H1 (cell line): Measurements from ENCODE around the gene ANK2. TPM values are rescaled to one million over a fixed set of nuclear protein-coding genes. Genes with fewer than 3 reads are reported as not detected.

Experiments used
- CTCF ChIA-PET: fragments of 300-600 bp; sonication (Branson Sonifier 250); formaldehyde crosslinking; loops from one replicate; lab custom pipeline; 2021; ENCODE audit not compliant: partially characterized antibody; lab: Charles Lee
- POLR2A ChIA-PET: fragments of 300-600 bp; sonication (Branson Sonifier 250); formaldehyde crosslinking; loops from one replicate; lab custom pipeline; 2021; ENCODE audit warnings: inconsistent platforms; ENCODE audit not compliant: partially characterized antibody; lab: Charles Lee
- DNase-seq, 2 experiments: peaks; one replicate each; pipeline versions ENCODE4 v3.0.0 to v3.0.0-alpha.2; 2010 to 2022; ENCODE audit warnings: low spot score in 2 of 2, low read depth in 1 of 2, mixed read lengths in 1 of 2
- FAIRE-seq: peaks from 2 replicates; lab custom pipeline; 2011; peaks lifted over from hg19 to GRCh38; lab: Jason Lieb, UNC
- H2AFZ ChIP-seq: 2 replicates; pipeline ENCODE4 v1.8.1; 2012; ENCODE audit warnings: low read length, inconsistent platforms
- H2AK5ac ChIP-seq: 2 replicates; pipeline ENCODE4 v1.6.1; 2013; ENCODE audit warnings: low read depth, low read length
- H2BK120ac ChIP-seq: replicated peaks from 2 replicates; pipeline ENCODE3; 2013; ENCODE audit warnings: low read depth, low read length, inconsistent platforms
- H2BK12ac ChIP-seq: 2 replicates; pipeline ENCODE4 v1.6.1; 2013; ENCODE audit warnings: low read depth, low read length
- H2BK15ac ChIP-seq: 2 replicates; pipeline ENCODE4 v1.6.1; 2013; ENCODE audit warnings: low read length
- H2BK20ac ChIP-seq: 2 replicates; pipeline ENCODE4 v1.6.1; 2013; ENCODE audit warnings: low read length
- H2BK5ac ChIP-seq: 2 replicates; pipeline ENCODE4 v1.6.1; 2013; ENCODE audit warnings: low read depth, low read length
- H3K14ac ChIP-seq: 2 replicates; pipeline ENCODE4 v1.6.1; 2013; ENCODE audit warnings: inconsistent platforms; ENCODE audit not compliant: insufficient read length
- H3K18ac ChIP-seq: 2 replicates; pipeline ENCODE4 v1.6.1; 2013; ENCODE audit warnings: low read length; ENCODE audit errors: extremely low read depth
- H3K23ac ChIP-seq: 2 replicates; pipeline ENCODE4 v1.6.1; 2013; ENCODE audit warnings: inconsistent platforms; ENCODE audit not compliant: insufficient read length
- H3K23me2 ChIP-seq: 2 replicates; pipeline ENCODE4 v1.6.1; 2013; ENCODE audit warnings: low read depth, low read length
- H3K27ac ChIP-seq: 2 replicates; pipeline ENCODE4 v1.6.1; 2011; ENCODE audit warnings: low read depth, low read length, inconsistent platforms
- H3K27me3 ChIP-seq, 4 experiments: replicated peaks in 1 of 4; 1 replicate in 1 of 4; 2 replicates in 3 of 4; pipeline versions ENCODE4 v1.6.1 to v1.8.1; 2011 to 2013; ENCODE audit warnings: low read length in 3 of 4, mild to moderate bottlenecking in 3 of 4, inconsistent platforms in 2 of 4, mixed read lengths in 2 of 4, moderate library complexity in 1 of 4; ENCODE audit not compliant: control insufficient read depth in 3 of 4, insufficient read depth in 3 of 4; ENCODE audit errors: extremely low read depth in 1 of 4
- H3K36me3 ChIP-seq, 4 experiments: 2 replicates each; pipeline versions ENCODE4 v1.6.1 to v1.8.1; 2011 to 2013; ENCODE audit warnings: mild to moderate bottlenecking in 4 of 4, low read length in 3 of 4, moderate library complexity in 2 of 4, control low read depth in 1 of 4, inconsistent platforms in 1 of 4; ENCODE audit not compliant: insufficient read depth in 4 of 4, control insufficient read depth in 2 of 4
- H3K4ac ChIP-seq: replicated peaks from 2 replicates; pipeline ENCODE3; 2013; ENCODE audit warnings: low read length, low read depth, mixed read lengths, inconsistent platforms; ENCODE audit not compliant: insufficient read length
- H3K4me1 ChIP-seq, 4 experiments: replicated peaks in 1 of 4; 1 replicate in 1 of 4; 2 replicates in 3 of 4; pipeline versions ENCODE4 v1.6.1 to v1.8.1; 2011 to 2013; ENCODE audit warnings: low read length in 3 of 4, inconsistent platforms in 2 of 4, mixed read lengths in 1 of 4; ENCODE audit not compliant: insufficient read depth in 4 of 4, control insufficient read depth in 3 of 4
- H3K4me2 ChIP-seq, 2 experiments: 2 replicates each; pipeline versions ENCODE4 v1.6.1 to v1.8.1; 2011 to 2013; ENCODE audit warnings: low read depth in 2 of 2, low read length in 2 of 2, control low read depth in 1 of 2, inconsistent platforms in 1 of 2, mild to moderate bottlenecking in 1 of 2; ENCODE audit not compliant: insufficient read depth in 1 of 2
- H3K4me3 ChIP-seq, 4 experiments: fragments of 200-600, 300-600 bp in 1 of 4; sonication (generic), shearing (Covaris generic), sonication (Bioruptor Twin) in 1 of 4; 2 replicates each; pipeline versions ENCODE4 v1.5.1 to v1.8.1; 2011 to 2016; ENCODE audit warnings: low read length in 4 of 4, low read depth in 3 of 4, control low read depth in 2 of 4, inconsistent platforms in 2 of 4, mild to moderate bottlenecking in 2 of 4, mixed read lengths in 1 of 4, moderate library complexity in 1 of 4; ENCODE audit not compliant: insufficient read depth in 2 of 4; ENCODE audit errors: extremely low read depth in 1 of 4
- H3K56ac ChIP-seq: replicated peaks from 2 replicates; pipeline ENCODE3; 2013; ENCODE audit warnings: low read depth, mild to moderate bottlenecking, mixed read lengths, low read length, inconsistent platforms; ENCODE audit not compliant: insufficient read length
- H3K79me1 ChIP-seq: 2 replicates; pipeline ENCODE4 v1.6.1; 2013; ENCODE audit warnings: low read depth, low read length, control low read depth
- H3K79me2 ChIP-seq, 2 experiments: 2 replicates each; pipeline versions ENCODE4 v1.6.1 to v1.8.1; 2012 to 2013; ENCODE audit warnings: low read length in 2 of 2, mild to moderate bottlenecking in 2 of 2, inconsistent platforms in 1 of 2; ENCODE audit not compliant: insufficient read depth in 2 of 2, control insufficient read depth in 1 of 2
- H3K9ac ChIP-seq, 4 experiments: replicated peaks in 1 of 4; 1 replicate in 1 of 4; 2 replicates in 3 of 4; pipeline versions ENCODE4 v1.6.1 to v1.8.1; 2011 to 2013; ENCODE audit warnings: low read depth in 3 of 4, low read length in 3 of 4, control low read depth in 2 of 4, mild to moderate bottlenecking in 2 of 4, moderate library complexity in 2 of 4, inconsistent platforms in 1 of 4; ENCODE audit errors: extremely low read depth in 1 of 4
- H3K9me3 ChIP-seq, 2 experiments: 2 replicates each; pipeline versions ENCODE4 v1.6.1 to v1.8.1; 2012 to 2013; ENCODE audit warnings: mild to moderate bottlenecking in 2 of 2, moderate library complexity in 2 of 2, control low read depth in 1 of 2, inconsistent platforms in 1 of 2, low read depth in 1 of 2, low read length in 1 of 2, mixed read lengths in 1 of 2; ENCODE audit not compliant: insufficient read depth in 2 of 2
- H4K20me1 ChIP-seq, 2 experiments: replicated peaks in 1 of 2; 2 replicates each; pipeline versions ENCODE3 to v1.8.1; 2011 to 2013; ENCODE audit warnings: inconsistent platforms in 2 of 2, low read length in 2 of 2, mild to moderate bottlenecking in 1 of 2; ENCODE audit not compliant: insufficient read depth in 2 of 2, control insufficient read depth in 1 of 2
- H4K5ac ChIP-seq: 2 replicates; pipeline ENCODE4 v1.6.1; 2013; ENCODE audit warnings: low read length, low read depth, mixed read lengths, inconsistent platforms; ENCODE audit not compliant: insufficient read length
- H4K8ac ChIP-seq: 2 replicates; pipeline ENCODE4 v1.8.0; 2013; ENCODE audit warnings: mild to moderate bottlenecking, moderate library complexity, low read length, inconsistent platforms; ENCODE audit not compliant: insufficient read depth; ENCODE audit errors: extremely low read depth
- H4K91ac ChIP-seq: replicated peaks from 2 replicates; pipeline ENCODE3; 2013; ENCODE audit warnings: low read length, mixed read lengths, inconsistent platforms; ENCODE audit not compliant: insufficient read length
- BCL11A ChIP-seq, 2 experiments: IDR thresholded peaks; one replicate each; pipeline ENCODE4 v1.6.1; 2011; ENCODE audit warnings: low read depth in 2 of 2, low read length in 2 of 2, mild to moderate bottlenecking in 2 of 2
- CBX8 ChIP-seq: fragments of 300-800, 300-1000 bp; sonication (generic); IDR thresholded peaks from 2 replicates; pipeline ENCODE4 v1.7.1; 2016; ENCODE audit warnings: low read depth, low read length, borderline replicate concordance
- EGR1 ChIP-seq: IDR thresholded peaks from 2 replicates; pipeline ENCODE4 v1.6.1; 2011; ENCODE audit warnings: low read depth, low read length, borderline replicate concordance
- FOSL1 ChIP-seq: IDR thresholded peaks from 2 replicates; pipeline ENCODE4 v1.6.1; 2011; ENCODE audit warnings: mild to moderate bottlenecking, low read depth, low read length, moderate library complexity; ENCODE audit not compliant: insufficient read depth
- RAD21 ChIP-seq, 2 experiments: IDR thresholded peaks in 1 of 2; conservative IDR thresholded peaks in 1 of 2; 2 replicates each; pipeline ENCODE4 v1.6.1; 2011; ENCODE audit warnings: low read depth in 2 of 2, low read length in 2 of 2, improper control_type of control experiment in 1 of 2, inconsistent platforms in 1 of 2, mild to moderate bottlenecking in 1 of 2, moderate library complexity in 1 of 2
- RBBP5 ChIP-seq: IDR thresholded peaks from 2 replicates; pipeline ENCODE4 v1.7.1; 2012; ENCODE audit warnings: low read depth, mild to moderate bottlenecking, inconsistent platforms, low read length, moderate library complexity, borderline replicate concordance
- SIX5 ChIP-seq: IDR thresholded peaks from 2 replicates; pipeline ENCODE4 v1.6.1; 2011; ENCODE audit warnings: mild to moderate bottlenecking, low read depth, low read length
- SP2 ChIP-seq: IDR thresholded peaks from 2 replicates; pipeline ENCODE4 v1.6.1; 2012; ENCODE audit warnings: mild to moderate bottlenecking, low read length, inconsistent platforms
- WGBS, 2 experiments: shearing (Covaris generic) in 1 of 2; methylation state at CpG; one replicate each; pipeline versions ENCODE4 v1.1.6 to v1.1.7; 2013 to 2015; ENCODE audit warnings: low lambda C conversion rate in 2 of 2, mixed read lengths in 2 of 2, inconsistent platforms in 1 of 2, low coverage in 1 of 2, missing lambda C conversion rate in 1 of 2; ENCODE audit not compliant: insufficient replicate concordance in 2 of 2, insufficient coverage in 1 of 2, insufficient read length in 1 of 2; ENCODE audit errors: extremely low coverage in 1 of 2, missing lambda C conversion rate in 1 of 2; 5-methylcytosine and 5-hydroxymethylcytosine counted together
- polyA plus RNA-seq, 7 experiments: library from polyadenylated mRNA; depleted of rRNA in 3 of 7; stranded (reverse) in 5 of 7; unstranded in 2 of 7; fragments of >200 nt in 5 of 7; fragments of 200-250 nt in 2 of 7; gene quantifications; 1 replicate in 5 of 7; 2 replicates in 1 of 7; 4 replicates in 1 of 7; pipeline versions ENCODE4 v1.2.1 to v1.2.3, GENCODE V29; 2011 to 2013; ENCODE audit warnings: missing spikeins in 2 of 7, mixed read lengths in 2 of 7
- total RNA-seq: library from RNA; stranded (reverse); fragmentation: NEBNext Ultra II Directional; extraction: Animal tissue kit (Norgen Biotek cat#: 25700); gene quantifications from 2 replicates; pipeline ENCODE4 v1.2.1, GENCODE V29; 2021

ANK2 gene
- total and polyA plus RNA-seq, 2 of the 8 experiments (the other 6 are each of a cell fraction or from before 2014, with no cell fraction given), result 14.2 to 35.1 TPM

DNA sequence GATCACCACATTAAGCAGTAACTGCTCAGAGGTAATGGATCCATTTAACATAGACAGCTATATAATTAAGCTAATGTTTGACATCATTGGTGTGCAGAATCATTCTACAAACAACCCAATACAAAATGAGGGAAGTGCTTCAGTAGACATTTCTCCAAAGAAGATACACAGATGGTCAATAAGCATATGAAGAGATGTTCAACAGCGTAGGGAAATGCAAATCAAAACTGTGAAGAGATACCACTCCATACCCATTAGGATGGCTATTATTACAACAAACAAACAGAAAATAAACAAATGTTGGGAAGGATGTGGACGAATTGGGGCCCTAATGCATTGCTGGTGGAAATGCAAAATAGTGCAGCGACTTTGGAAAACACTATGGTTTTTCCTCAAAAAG lies 294.6 kb downstream of the ANK2 start:
- H3K36me3 ChIP-seq, result peaks cover 2 to 71% (median 25%) of the 10 kb centered on the region in 4 experiments; a peak in 6 of 8 replicates
- H3K4ac ChIP-seq, result no peak overlapping the region
- no peak overlapping the region for H3K4me3 ChIP-seq
- no peaks in the 10 kb centered on the region for H3K79me1 ChIP-seq
- H3K9me3 ChIP-seq, result no peaks in the 10 kb centered on the region
- H2BK15ac ChIP-seq, result no peak overlapping the region
- FAIRE-seq (no peak), DNase-seq (no peak)
- H3K23ac ChIP-seq, result no peak overlapping the region
- POLR2A ChIA-PET, result no interaction called here
- H3K79me2 ChIP-seq, result no peaks in the 10 kb centered on the region
- H3K27ac ChIP-seq, result no peak overlapping the region
- H3K4me2 ChIP-seq, result no peak overlapping the region
- H3K4me1 ChIP-seq, result no peaks in the 10 kb centered on the region
- H2BK20ac ChIP-seq, result no peak overlapping the region
- no peaks in the 10 kb centered on the region for H3K27me3 ChIP-seq
- CTCF ChIA-PET, result interaction anchor here (1.0 kb wide), 1 partner anchor 13 kb away, joined by 3 read pairs; no protein-coding TSS in a partner anchor
- no peak overlapping the region for H2BK12ac ChIP-seq
- H3K14ac ChIP-seq, result no peak overlapping the region
- H2AK5ac ChIP-seq, result no peak overlapping the region
- no peak overlapping the region for H4K5ac ChIP-seq
- TF ChIP-seq SIX5, result no peak
- no peak for TF ChIP-seq RBBP5
- TF ChIP-seq RAD21 (IDR thresholded peaks at IDR 0.05 in 1 of 2, conservative IDR thresholded peaks at IDR 0.05 in 1 of 2; ENCODE audit: low read depth in 2 of 2, low read length in 2 of 2), result no peak
- TF ChIP-seq EGR1, result no peak
- TF ChIP-seq SP2, result no peak
- no peak for TF ChIP-seq CBX8
- TF ChIP-seq BCL11A (IDR thresholded peaks at IDR 0.05; ENCODE audit: low read depth in 2 of 2, low read length in 2 of 2), result no peak
- TF ChIP-seq FOSL1, result no peak
- no peak overlapping the region for H2AFZ ChIP-seq
- H4K91ac ChIP-seq, result no peak overlapping the region
- no peak overlapping the region for H2BK5ac ChIP-seq
- no peaks in the 10 kb centered on the region for H4K20me1 ChIP-seq
- H3K18ac ChIP-seq, result no peak overlapping the region
- no peak overlapping the region for H3K9ac ChIP-seq
- no peak overlapping the region for H2BK120ac ChIP-seq
- H3K23me2 ChIP-seq, result no peaks in the 10 kb centered on the region; the same call in 1 of the 2 replicates
- no peak overlapping the region for H4K8ac ChIP-seq
- WGBS, 2 experiments, result 85% methylated on average over 3 of the region's 3 CpGs; no CpG with 5 or more reads in 1 of the 2 experiments
- no peak overlapping the region for H3K56ac ChIP-seq
